NCI-H128 (cell line): ENCODE data around the gene ZFAND3.
"Not testable (repeated sequence)": the region's sequence is repeated elsewhere in the genome, so short reads cannot be mapped to it uniquely, and the experiment has no call there.

ENCODE experiments used
- DNase-seq: peaks from one replicate; lab custom pipeline; 2025; ENCODE audit not compliant: unreplicated experiment; lab: John Stamatoyannopoulos, UW

Gene ZFAND3

DNA sequence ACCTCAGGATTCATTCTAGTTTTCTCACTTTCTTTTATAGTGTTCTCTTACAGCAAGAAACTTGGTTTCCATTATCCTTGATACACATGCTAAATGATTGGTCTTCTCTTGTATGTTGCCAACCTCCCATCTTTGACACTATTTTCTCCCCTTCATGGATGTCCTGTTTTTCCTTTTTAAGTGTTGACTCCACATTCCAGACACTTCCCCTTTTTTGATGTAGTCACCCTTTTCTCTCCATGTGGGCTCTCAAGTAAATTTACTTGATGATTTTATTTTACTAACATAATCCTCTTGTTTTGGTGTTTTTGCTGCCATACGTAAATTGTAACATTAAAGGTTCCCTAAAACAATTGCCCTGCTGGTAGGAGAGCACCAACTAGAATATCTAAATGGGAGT, 148.1 kb downstream of the ZFAND3 start:
- DNase-seq = no peak

DNA sequence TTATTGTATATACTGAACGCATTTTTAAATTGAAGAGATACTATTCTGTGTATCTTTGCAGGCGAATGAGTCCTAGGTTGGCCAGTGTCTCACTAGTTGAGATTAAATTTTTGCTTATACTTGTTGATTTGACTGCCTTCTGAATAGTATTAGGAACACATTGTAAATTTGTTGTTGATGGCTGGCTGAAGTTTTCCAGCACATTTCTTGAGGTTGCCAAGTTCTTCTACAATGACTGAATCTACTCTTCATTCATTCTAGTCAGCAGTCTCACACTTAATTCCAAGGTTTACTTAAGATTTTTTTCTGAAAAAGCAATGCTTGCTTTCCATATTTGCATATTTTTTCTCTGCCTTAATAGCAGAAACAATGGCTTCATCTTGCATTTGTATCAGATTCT, 151.7 kb downstream of the ZFAND3 start:
- DNase-seq = no peak

DNA sequence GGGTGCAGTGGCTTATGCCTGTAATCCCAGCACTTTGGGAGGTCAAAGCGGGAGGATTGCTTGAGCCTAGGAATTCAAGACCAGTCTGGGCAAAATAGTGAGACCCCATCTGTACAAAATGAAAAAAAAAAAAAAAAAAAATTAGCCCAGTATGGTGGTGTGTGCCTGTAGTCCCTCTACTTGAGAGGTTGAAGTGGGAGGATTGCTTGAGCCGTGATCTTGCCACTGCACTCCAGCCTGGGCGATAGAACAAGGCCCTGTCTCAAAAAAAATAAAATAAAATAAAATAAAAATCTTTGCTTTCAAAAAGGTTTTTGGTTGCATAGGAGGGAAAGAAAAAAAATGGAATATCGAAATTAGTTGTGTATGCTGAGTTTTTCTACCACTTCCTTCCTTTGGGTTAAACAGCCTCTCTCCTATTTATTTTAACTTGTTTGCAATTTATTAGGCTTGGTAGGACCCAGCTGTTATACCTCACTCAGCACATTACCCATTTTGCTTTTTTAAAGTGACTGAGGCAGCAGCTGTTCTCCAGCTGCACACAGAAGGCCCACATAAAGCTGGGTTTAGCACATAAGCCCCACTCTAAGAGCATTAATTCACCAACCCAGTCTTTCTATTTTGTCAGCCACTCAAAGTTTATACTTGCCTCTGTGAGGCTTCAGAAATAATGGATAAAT, 152.3 kb downstream of the ZFAND3 start:
- DNase-seq = no peak

DNA sequence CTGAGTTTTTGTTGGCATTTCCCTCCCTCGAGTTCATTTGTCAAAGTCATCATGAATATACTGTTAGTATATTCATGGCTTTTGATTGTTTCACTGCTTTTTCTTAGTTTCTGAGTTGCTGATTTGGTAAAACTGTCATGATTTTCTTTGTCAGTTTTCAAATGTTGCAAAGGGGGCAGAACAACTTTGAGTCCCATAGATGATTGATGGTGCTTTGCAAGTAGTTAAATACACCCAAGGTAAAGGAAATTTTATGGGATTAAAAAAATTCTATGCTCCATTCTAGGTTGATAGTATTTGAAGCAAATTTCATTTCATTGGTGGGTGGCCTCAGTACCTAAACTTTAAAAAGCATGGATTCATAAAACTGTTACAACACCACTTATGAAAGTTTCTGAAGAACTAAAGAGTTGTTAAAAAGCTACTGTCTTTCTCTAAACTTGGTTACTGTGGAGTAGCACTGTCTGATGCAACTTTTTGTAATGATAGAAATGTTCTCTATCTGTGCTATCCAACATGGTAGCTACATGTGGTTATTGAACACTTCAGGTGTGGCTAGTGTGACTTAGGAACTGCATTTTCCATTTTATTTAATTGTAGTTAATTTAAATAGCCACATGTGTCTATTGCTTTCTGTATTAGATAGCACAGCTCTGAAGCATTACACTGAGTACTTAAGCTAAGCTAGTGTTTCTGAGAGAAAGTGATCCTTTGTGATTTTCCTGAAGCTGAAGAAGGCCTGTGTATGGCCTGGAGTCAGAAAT, 153.6 kb downstream of the ZFAND3 start:
- DNase-seq = no peak

DNA sequence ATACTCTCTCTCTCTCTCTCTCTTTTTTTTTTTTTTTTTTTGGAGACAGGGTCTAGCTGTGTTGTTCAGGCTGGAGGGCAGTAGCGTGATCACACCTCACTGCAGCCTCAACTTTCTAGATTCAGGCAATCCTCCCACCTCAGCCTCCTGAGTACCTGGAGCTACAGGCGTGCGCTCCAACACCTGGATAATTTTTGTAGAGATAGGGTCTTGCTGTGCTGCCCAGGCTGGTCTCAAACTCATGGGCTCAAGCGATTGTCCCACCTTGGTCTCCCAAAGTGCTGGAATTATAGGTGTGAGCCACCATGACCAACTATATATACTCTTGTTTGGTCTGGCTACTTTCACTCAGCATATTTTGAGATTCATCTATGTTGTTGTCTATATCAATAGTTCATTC, 154.9 kb downstream of the ZFAND3 start:
- DNase-seq = no peak

DNA sequence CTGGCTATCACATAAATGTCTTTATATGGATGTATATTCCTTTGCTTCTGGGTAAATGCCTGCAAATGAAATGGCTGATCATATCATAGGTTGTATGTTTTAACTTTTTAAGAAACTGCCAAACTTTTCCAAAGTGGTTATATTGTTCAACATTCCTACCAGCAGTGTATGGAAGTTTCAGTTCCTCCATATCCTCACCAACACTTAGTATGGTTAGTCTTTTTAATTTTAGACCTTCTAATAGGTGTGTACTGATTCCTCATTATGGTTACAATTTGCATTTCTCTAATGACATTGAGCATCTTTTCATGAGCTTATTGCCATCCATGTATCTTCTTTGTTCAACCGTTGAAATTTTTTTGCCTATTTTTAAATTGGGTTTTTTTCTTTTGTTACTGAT, 155.4 kb downstream of the ZFAND3 start:
- no peak for DNase-seq

DNA sequence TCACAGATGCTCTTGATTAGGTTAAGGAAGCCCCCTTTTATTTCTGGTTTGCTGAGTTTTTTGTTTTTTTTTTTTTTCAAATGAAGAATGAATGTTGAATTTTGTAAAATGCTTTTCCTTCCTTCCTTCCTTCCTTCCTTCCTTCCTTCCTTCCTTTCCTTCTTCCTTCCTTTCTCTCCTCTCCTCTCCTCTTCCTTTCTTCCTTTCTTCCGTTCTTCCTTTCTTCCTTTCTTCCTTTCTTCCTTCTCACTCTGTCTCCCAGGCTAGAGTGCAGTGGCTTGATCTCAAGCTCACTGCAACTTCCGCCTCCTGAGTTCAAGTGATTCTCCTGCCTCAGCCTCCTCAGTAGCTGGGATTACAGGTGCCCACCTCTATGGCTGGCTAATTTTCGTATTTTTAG, 158.2 kb downstream of the ZFAND3 start:
- no peak for DNase-seq

DNA sequence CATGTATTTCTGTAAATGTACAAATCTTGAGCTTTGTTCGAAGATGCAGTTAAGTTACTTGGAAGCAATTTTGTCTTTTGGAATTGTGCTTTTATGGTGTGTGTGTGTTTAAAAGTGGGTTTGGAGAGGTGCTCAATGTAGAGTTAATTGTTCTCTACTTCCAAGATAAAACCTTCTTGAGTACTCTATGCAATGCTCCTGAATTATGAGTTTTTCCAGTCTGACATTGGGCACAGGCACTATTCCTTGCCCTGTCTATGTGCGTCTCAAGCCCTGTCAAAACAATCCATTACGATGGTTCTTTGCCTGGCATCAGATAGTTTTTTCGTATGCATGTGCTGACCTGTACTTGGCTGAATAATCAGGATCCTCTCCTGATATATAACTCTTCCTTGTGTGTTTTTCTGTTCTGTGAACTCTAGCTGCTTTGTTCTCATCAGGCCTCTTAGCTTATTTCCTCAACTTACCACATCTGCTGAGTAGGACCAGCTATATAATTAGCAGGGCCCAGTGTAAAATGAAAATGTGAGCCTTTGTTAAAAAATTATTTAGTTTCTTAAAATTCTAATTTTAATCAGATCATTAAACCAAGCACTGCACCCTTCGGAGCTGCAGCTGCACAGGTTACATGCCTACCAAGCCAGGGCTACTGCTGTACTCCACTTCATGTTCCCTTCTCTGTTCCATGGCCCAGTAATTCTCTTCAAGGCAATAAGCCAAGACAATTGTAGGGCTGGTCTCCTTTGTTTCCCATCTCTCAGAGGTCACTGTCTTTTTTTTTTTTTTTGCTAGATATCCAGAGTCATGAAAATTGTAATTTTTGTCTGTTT, 160.1 kb downstream of the ZFAND3 start:
- DNase-seq = no peak

DNA sequence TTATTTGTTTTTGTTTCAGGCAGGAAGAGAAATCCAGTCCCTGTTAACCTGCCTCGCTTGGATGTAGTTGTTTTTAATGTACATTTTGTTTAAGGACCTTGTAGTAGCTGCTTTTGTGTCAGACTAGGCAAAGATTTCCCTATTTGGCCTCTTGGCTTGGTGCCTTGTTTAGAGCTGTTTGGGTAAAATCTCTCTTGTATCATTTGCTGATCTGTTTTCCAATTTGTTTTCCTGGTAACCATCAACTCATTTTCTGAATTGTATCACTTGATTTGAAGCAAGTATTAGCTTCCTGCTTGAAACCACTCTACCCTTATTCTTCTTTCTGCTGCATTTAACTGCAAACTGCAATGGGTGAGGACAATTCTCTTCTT, 160.7 kb downstream of the ZFAND3 start:
- no peak for DNase-seq

DNA sequence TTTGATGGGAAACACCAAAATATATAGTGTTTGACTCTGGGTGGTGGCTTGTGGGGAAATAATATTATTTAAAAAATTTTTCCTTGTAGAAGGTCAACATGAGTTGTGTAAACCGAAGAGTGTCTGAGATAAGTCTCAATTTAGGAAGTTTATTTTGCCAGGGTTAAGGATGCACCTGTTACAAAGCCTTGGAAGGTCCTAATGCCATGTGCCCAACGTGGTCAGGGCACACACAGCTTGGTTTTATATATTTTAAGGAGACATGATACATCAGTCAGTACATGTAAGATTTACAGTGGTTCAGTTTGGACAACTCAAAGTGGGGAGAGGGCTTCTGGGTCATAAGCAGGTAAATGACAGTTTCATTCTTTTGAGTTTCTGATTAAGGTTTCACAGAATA, 162.1 kb downstream of the ZFAND3 start:
- no peak for DNase-seq

DNA sequence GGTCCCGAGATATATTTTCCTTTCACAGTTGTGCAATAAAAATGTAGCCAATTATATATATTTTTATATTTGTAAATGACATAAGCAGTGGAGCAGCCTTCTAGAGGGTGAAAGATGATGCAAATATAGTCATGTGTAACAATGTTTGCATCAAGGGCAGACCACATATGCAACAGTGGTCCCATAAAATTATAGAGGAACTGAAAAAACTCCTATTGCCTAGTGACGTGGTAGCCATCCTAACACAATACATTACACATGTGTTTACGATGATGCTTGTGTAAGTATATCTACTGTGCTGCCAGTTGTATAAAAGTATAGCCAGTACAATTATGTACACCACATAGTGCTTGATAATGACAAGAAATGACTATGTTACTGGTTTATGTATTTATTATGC, 162.8 kb downstream of the ZFAND3 start:
- DNase-seq = no peak

DNA sequence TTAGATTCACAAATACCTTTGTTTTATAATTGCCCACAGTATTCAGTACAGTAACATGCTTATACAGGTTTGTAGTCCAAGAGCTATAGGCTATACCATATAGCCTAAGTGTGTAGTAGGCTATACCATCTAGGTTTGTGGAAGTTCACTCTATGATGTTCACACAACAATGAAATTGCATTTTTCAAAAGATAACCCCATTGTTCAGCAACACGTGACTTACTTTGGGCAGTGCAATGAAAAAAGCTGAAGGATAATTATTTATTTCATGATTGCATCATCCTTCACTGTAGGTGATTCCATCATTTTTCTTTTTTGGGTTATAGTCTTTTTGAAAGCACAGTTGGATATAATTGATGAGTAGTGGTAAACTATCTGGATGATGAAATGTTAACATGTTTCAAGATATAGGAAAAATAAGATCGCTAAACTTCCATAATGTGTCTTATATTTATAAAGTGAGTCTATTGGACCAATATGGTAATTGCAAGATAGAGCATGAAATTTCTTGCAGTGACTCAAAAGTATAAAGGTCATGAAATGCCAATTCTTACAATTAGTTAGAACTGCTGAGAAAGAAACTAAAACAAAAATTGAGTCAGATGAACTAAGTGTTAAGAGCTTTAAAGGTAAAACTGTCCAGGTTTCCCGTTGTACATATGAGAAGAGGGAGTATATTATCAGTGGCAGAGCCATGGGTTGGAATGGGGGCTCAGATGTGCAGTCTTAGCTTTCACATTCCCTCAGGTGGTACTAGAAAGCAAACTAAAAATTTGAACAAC, 164.4 kb downstream of the ZFAND3 start:
- no peak for DNase-seq

DNA sequence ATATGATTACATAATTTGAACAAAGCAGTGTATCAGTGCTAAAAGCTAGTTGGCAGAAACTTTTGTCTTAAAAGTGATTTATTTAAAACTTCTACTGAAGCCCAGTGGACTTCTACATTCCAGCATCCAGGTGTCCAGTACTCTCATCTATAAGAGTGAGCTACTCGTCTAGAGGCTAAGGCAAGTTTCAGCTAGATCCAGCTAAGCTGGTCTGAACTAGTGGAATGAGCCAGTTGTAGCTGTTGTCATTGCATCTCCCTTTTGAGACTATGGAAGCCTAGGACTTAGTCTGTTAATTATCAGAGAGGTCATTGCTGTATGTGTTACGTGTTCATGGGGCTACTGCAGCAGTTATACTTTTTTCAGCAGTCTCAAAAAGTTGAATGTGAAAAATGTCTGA, 165.1 kb downstream of the ZFAND3 start:
- DNase-seq = no peak

DNA sequence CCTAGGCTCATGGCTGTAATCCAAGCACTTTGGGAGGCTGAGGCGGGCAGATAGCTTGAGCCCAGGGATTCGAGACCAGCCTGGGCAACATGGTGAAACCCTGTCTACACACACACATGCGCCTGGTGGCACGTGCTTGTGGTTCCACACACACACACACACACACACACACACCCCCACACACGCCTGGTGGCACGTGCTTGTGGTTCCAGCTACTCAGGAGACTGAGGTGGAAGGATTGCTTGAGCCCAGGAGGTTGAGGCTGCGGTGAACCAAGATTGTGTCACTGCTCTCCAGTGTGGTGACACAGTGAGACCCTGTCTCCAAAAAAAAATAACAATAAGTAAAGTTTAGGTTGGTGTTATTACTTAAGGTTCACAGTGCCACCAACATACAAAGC, 165.8 kb downstream of the ZFAND3 start:
- no peak for DNase-seq

DNA sequence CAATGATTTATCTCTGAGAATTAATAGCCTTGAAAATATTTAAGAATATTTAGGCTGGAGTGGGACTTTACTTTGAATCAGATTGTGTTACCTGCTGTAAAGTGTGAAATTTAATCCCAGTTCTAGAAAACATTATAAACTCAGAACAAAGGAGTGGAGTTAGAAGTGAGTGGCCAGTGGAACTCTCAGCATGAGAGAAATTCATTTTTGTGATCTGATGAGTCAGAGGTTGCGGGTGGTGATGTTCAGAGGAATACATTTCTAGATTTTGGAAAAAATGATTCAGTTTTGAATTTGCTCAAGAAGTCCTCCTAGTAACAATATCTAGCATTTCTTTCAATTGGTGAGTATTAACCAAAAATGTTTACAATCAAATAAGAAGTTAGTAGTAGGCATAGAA, 167.5 kb downstream of the ZFAND3 start:
- no peak for DNase-seq

DNA sequence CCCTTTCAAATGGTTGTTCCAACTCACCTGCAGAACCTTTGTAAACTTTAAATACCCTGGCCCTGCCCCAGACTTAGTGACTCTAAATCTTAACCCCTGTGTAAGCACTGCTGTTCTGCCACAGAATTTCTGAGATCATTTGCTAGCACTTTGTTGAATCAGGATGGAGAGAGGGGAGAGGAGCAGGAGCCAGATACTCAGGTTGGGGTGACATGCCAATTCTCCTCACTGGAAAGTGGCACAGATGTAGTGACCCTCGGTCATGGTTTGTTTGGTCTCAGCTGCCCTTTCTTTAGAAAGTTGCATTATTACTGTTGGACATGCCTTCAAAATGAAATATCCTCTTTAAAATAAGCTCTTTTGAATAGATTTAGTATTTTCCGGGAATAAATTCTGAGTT, 168.0 kb downstream of the ZFAND3 start:
- no peak for DNase-seq

DNA sequence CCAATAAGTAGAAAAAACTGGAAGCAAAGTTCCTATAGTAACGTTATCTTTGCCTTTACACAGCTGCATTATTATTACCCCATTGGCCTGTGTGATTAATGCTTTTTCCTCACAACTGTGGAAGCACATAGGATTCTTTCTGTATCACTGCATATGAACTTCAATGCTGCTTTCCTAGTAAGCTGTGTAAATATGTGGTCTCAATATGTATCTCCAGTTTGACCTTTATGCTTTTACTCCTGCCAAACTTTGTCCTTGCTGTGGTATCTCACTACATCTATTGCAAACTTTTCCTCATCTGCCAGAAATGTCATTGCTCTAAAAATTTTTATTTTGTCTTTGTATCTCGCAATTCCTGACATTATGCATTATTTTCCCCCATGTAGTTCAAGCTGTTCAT, 168.6 kb downstream of the ZFAND3 start:
- no peak for DNase-seq

DNA sequence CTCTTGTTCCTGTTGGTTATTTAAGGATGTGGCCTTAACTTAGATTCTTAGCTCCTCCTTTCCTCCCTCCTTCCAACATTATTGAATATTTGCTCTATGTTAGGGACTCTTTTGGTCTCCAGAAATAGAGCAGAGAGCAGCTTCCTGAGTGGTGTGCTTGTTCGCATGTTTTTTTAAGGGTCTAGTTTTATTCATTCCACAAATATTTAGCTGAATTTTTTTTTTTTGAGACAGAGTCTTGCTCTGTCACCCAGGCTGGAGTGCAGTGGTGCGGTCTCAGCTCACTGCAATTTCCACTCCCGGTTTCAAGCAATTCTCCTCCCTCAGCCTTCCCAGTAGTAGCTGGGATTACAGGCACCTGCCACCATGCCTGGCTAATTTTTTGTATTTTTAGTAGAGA, 169.2 kb downstream of the ZFAND3 start:
- DNase-seq = no peak

DNA sequence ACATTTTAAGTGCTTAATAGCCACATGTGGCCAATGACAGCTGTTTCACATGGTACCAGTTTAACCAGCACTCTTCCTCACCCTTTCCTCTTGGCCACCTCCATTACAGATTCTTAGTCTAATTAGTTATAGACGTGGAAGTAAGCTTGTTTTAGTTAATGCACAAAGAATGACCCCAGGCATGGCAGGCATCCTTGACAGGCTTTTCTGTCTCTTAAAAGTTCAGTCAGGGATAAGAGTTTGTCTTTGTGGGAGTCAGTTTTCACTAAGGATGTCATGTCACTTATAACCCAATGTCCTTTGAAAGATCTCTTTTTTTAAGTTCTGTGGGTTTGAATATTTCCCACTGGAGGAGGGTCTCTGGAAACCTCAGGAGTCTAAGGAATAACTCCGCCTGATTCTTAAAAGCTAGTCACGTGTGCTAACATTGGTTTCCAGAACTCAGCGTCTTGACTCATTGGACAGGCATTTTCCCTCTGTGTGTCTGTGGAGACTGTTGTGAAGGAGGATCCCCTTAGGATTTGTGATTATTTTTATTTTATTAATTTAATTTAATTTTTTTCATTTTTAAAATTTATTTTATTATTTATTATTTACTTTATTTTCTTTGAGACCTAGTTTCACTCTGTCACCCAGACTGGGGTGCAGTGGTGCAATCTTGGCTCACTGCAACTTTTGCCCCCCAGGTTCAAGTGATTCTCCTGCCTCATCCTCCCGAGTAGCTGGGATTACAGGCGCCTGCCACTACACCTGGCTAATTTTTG, 171.4 kb downstream of the ZFAND3 start:
- DNase-seq = no peak

DNA sequence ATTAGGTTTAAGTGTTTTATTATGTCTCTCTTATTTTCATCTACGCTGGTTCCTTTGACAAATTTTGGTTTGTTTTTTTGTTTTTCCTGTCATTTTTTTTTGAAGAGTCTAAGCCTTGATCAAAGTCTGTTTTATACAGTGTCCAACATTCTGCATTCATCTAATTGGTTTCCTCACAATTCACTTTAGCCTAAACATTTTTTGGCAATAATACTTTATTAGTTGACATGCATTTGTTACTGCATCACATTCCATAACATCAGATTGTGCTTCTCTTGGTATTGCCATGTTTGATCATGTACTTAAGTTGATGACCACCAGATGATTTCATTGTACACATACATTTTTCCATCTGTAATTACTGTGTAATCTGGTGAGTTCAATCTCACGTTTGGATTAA, 173.2 kb downstream of the ZFAND3 start:
- DNase-seq = no peak

DNA sequence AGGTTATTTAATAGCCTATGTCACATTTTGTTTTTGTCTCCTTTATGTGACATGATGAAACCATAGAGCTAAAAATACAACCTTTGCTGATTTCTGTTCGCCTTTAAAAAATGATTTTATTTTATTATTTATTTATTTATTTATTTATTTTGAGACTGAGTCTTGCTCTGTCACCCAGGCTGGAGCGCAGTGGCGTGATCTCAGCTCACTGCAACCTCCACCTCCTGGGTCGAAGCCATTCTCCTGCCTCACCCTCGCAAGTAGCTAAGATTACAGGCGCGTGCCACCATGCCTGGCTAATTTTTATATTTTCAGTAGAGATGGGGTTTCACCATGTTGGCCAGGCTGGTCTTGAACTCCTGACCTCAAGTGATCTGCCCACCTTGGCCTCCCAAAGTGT, 173.7 kb downstream of the ZFAND3 start:
- not testable (repeated sequence) for DNase-seq
